Activated naive CD4-positive, alpha-beta T cell treated with anti-CD3 and anti-CD28 coated beads, Interleukin-2, amount 50 U/mL, for 24 hours (primary cell): ENCODE results near the gene MAPKAP1.

Experiments used
- H3K27ac Mint-ChIP-seq: one replicate; pipeline ENCODE4 v1.8.0; 2021; ENCODE audit warnings: mild to moderate bottlenecking, mixed read lengths
- H3K27me3 Mint-ChIP-seq: one replicate; pipeline ENCODE4 v1.8.0; 2021; ENCODE audit warnings: mixed read lengths
- H3K36me3 Mint-ChIP-seq: one replicate; pipeline ENCODE4 v1.8.0; 2021; ENCODE audit warnings: mixed read lengths
- H3K4me1 Mint-ChIP-seq: one replicate; pipeline ENCODE4 v1.8.0; 2021; ENCODE audit warnings: mixed read lengths
- H3K4me3 Mint-ChIP-seq: one replicate; pipeline ENCODE4 v1.8.0; 2021; ENCODE audit warnings: mild to moderate bottlenecking, mixed read lengths
- H3K9me3 Mint-ChIP-seq: one replicate; pipeline ENCODE4 v1.8.0; 2021; ENCODE audit warnings: mixed read lengths

Gene MAPKAP1

DNA sequence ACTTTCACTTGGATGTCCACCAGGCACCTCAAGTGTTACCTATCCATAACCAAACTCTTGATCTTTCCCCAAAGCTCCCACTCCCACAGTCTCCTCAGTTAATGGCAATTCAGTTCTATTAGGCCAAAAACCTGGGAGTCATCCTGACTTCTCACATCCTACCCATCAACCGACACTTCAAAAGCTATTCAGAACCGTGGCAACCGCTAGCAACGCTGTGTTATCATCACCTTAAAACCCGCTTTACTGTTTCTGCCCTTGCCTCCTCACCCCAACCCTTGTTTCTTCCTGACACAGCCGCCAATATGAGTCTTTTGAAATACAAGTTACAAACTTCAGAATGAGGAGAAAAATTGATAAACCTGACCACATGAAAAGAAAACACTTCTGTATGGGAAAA lies 46.5 kb downstream of the MAPKAP1 start:
- H3K36me3 Mint-ChIP-seq: peaks cover 24% of the 10 kb centered on the region
- H3K4me3 Mint-ChIP-seq: no peak overlapping the region
- no peaks in the 10 kb centered on the region for H3K27me3 Mint-ChIP-seq
- no peak overlapping the region for H3K27ac Mint-ChIP-seq
- peaks cover 15% of the 10 kb centered on the region for H3K4me1 Mint-ChIP-seq
- H3K9me3 Mint-ChIP-seq: no peaks in the 10 kb centered on the region

DNA sequence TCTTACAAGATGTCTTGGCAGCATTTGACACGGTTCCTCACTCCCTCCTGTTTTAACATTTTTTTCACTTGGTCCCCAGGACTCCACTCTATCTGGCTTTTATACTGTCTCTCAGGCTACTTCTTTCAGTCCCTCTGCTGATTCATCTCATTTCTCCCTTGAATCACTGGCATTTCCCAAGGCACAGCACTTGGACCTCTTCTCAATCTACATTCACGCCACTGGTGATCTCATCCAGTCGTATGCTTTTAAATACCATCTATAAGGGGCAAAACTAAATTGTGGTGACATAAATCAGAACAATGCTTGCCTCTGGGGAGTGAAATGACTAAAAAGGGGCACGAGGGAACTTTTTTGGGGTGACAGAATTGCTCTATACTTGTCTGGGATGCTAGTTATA lies 47.1 kb downstream of the MAPKAP1 start:
- Mint-ChIP-seq H3K4me1 (peaks cover 15% of the 10 kb centered on the region), H3K27me3 (no peaks in the 10 kb centered on the region), H3K36me3 (peaks cover 22% of the 10 kb centered on the region), H3K4me3 (no peak overlapping the region), H3K9me3 (no peaks in the 10 kb centered on the region), H3K27ac (no peak overlapping the region)

DNA sequence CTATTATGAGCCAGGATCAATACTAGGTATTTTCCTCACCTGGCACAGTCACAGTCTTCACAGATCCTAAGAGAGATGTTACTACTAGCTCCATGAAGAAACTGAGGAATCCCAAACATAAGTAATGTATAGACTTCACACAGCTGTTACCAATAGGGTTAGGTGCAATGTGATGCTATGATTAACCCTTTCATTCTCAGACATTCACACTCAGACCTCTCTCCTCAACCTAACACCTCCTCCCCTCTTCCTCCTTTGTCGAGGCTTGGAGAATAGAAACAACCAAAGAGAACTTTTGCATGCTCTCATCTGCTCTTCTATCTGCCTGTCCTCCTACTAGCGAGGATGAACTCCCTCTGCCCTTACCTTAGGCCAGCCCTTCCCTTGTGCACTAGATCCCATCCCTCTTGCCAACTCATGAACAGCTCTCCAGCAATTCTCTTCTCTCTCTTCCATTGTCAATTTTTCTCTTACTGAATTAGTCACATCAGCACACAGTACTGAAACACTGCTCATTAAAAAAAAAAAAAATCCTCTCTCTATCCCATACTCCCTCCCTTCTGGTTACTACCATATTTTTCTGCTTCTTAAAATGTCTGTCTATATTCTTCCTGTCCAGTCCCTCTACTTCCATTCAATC lies 47.7 kb downstream of the MAPKAP1 start:
- H3K27me3 Mint-ChIP-seq: no peaks in the 10 kb centered on the region
- H3K9me3 Mint-ChIP-seq: no peaks in the 10 kb centered on the region
- no peak overlapping the region for H3K27ac Mint-ChIP-seq
- peaks cover 15% of the 10 kb centered on the region for H3K4me1 Mint-ChIP-seq
- no peak overlapping the region for H3K4me3 Mint-ChIP-seq
- H3K36me3 Mint-ChIP-seq: peaks cover 24% of the 10 kb centered on the region

DNA sequence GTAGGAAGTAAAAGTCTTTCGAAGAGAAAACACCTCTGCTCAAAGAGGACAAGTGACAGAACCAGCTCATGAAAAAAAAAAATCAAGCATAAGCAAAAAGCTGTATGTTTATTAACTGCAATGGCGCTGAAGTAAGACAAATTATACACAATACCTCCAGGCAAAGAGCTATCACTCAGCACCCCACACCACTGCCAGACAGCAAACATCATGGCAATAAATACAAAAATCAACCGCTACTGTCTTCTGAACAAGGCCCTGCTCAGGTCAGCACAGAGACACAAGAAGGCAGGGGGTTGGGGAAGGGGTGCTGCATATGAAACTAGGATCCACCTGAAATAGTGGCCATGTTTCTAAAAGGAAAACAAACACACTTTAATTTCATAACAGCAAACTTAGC lies 50.4 kb downstream of the MAPKAP1 start:
- Mint-ChIP-seq H3K36me3 (peaks cover 29% of the 10 kb centered on the region), H3K27me3 (no peaks in the 10 kb centered on the region), H3K4me3 (no peak overlapping the region), H3K9me3 (no peaks in the 10 kb centered on the region), H3K4me1 (peaks cover 13% of the 10 kb centered on the region), H3K27ac (no peak overlapping the region)

DNA sequence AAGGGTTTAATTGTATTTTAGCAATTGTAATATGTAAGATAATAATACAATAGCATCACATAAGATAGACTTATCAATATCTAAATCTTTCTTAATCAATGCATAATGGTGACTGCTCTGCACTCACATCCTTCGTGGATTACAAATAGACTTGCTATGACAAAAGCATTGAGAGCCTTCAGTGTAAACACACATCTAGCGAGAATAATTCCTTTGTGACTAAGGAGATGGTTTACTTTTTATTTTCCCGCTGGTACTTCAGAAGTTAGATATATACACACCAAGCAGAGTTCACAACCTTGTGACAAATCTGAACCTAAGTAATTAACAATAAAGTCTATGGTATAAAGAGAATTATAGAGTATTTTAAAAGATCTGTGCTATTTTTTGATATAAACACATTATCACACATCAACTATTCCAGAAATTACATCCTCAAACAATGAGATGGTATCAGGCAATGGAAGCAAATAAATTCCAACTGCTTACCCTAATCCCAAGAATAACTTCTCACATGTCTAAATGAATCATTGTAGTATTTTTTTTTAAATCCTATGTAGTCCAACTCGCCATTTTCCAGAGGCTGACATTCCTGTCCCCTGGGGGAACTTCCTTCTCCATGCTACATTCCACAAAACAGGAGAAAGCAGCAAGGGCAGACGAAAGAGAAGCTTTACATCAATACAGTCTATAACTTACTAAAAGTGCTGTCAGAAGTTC lies 51.2 kb downstream of the MAPKAP1 start:
- peaks cover 32% of the 10 kb centered on the region for H3K36me3 Mint-ChIP-seq
- H3K27ac Mint-ChIP-seq: peak overlapping the region; percentile 19
- H3K4me1 Mint-ChIP-seq: peaks cover 16% of the 10 kb centered on the region
- no peak overlapping the region for H3K4me3 Mint-ChIP-seq
- H3K27me3 Mint-ChIP-seq: no peaks in the 10 kb centered on the region
- no peaks in the 10 kb centered on the region for H3K9me3 Mint-ChIP-seq

DNA sequence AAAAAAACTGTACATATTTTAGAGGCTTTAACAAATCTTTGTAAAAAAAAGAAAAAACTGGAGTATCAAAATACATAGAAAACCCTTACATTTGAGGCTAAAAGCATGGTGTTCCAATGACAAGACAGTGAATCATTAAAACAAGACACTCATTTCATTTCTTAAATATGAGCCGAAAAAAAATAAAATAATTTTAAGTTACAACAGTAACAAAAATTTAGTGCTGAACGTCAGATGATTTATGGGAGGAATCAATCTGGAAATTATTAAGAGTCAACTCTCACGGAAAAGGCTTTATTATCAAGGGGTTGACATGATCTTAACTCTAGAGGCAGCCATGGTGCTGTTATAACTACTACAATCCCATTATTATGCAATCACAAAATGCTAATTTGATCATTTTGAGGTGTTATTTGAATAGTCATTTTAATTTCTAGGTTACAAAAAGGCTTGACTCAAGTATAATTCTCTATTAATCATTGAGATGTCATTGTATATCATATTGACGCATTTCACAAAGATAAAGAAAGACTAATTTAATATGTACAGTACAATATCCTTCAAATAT lies 51.9 kb downstream of the MAPKAP1 start:
- Mint-ChIP-seq H3K27ac (no peak overlapping the region), H3K4me3 (no peak overlapping the region), H3K27me3 (no peaks in the 10 kb centered on the region), H3K9me3 (no peaks in the 10 kb centered on the region), H3K4me1 (peaks cover 23% of the 10 kb centered on the region), H3K36me3 (peaks cover 36% of the 10 kb centered on the region)

DNA sequence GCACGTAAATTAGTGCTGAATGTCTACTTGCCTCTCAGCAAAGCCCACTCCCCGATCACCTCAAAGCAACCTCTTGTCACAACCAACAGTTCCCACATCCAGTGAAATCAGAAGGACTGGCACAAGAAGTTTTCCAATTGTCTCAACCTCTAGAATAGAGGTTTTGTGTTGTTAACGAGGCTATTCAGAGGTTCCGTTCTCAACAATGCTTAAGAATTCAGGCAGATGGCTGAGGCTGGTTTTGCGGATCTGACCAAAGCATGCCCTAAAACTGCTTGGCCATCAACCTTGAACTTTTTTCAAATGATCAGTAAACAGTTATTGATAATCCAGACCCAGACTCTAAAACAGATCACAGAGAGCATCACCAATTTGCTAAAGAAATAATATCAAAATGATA lies 52.9 kb downstream of the MAPKAP1 start:
- no peak overlapping the region for H3K27ac Mint-ChIP-seq
- peaks cover 34% of the 10 kb centered on the region for H3K4me1 Mint-ChIP-seq
- H3K4me3 Mint-ChIP-seq: no peak overlapping the region
- no peaks in the 10 kb centered on the region for H3K9me3 Mint-ChIP-seq
- H3K27me3 Mint-ChIP-seq: no peaks in the 10 kb centered on the region
- peaks cover 40% of the 10 kb centered on the region for H3K36me3 Mint-ChIP-seq

DNA sequence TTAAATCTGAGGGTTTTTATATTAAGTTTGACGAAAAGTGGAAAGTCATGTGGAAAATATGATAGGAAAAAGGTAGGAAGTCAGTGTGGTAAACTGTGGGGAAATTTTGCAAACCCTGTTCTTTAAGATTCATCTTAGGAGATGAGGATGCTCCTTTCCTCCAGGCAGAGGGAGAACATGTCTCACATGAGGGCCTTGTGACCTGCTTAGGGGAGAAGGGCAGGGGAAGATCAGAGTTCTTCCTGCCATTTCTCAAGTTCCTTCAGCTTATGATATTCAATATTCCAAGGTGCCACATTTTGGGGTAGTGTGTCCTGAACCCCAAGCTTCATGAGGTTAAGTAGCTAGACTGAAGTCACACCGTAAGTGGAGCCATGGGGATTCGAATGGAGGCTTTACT lies 53.7 kb downstream of the MAPKAP1 start:
- peaks cover 42% of the 10 kb centered on the region for H3K36me3 Mint-ChIP-seq
- H3K27ac Mint-ChIP-seq: no peak overlapping the region
- peaks cover 40% of the 10 kb centered on the region for H3K4me1 Mint-ChIP-seq
- no peak overlapping the region for H3K4me3 Mint-ChIP-seq
- H3K9me3 Mint-ChIP-seq: no peaks in the 10 kb centered on the region
- no peaks in the 10 kb centered on the region for H3K27me3 Mint-ChIP-seq

DNA sequence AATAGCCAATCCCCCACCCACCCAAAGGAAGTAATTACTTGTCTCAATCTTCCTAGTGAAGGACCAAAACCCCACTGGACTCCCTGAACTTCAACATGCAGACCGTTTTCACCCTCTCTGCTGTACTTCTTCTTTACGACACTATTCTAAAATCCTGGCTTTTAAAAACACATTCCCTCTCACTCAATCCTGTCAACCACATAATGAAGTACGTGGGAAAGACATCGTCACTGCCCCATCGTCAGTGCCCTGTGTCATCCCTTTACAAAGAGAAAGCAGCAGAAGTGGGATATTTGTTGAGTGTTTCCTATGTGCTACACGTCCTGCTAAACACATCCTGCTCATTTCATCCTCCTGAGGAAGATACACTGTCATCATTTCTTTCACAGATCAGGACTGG lies 54.2 kb downstream of the MAPKAP1 start:
- H3K27ac Mint-ChIP-seq: no peak overlapping the region
- no peaks in the 10 kb centered on the region for H3K9me3 Mint-ChIP-seq
- no peak overlapping the region for H3K4me3 Mint-ChIP-seq
- H3K4me1 Mint-ChIP-seq: peaks cover 45% of the 10 kb centered on the region
- H3K27me3 Mint-ChIP-seq: no peaks in the 10 kb centered on the region
- peaks cover 42% of the 10 kb centered on the region for H3K36me3 Mint-ChIP-seq

DNA sequence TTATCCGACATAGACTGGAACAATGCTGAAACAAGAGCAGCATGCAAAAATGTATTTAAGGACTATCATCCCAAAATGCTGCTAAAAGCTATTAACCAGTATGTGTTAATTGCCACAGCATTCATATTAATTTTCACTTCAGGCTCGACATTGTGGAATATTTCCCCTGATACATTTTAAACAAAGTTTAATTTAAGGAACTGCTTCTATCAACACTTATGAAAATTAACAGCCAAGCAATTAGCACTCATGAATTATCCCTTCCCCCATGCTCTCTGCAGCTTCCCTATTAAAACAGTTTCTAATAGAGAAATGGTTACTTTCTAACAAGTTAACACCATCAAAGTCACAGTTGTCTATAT lies 54.8 kb downstream of the MAPKAP1 start:
- Mint-ChIP-seq H3K27ac (no peak overlapping the region), H3K9me3 (no peaks in the 10 kb centered on the region), H3K4me3 (no peak overlapping the region), H3K27me3 (no peaks in the 10 kb centered on the region), H3K36me3 (peaks cover 40% of the 10 kb centered on the region), H3K4me1 (peaks cover 51% of the 10 kb centered on the region)

DNA sequence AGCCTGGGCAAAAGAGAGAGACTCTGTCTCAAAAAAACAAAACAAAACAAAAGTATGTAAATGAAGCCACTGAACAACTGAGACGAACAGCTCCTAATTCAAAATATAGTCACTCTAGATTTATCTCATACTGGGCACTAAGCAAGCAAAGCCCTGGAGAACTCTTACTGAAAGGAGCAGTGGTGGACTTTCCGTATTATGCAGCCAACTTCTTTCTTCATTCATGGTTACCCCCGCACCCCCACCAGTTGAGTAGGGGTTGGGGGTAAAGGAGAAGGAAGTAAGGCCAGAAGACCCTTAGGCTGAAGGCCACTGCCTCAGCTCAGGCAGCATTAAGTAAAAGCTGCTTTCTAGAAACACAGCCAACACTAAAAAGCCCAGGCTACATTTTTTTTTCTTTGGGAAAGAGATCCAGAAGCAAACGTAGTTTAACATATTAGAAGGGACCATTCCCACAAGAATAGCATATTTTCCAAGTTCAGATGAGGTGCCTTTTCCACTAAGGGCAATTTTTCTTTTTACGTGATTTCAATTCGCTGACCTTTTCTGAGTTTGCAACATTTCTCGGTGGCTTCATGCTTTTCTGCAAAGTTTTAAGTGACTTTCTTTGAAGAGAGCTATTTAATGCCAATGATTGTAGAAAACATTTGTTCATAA lies 55.3 kb downstream of the MAPKAP1 start:
- H3K27ac Mint-ChIP-seq: no peak overlapping the region
- H3K9me3 Mint-ChIP-seq: no peaks in the 10 kb centered on the region
- no peak overlapping the region for H3K4me3 Mint-ChIP-seq
- H3K27me3 Mint-ChIP-seq: no peaks in the 10 kb centered on the region
- peaks cover 56% of the 10 kb centered on the region for H3K4me1 Mint-ChIP-seq
- peaks cover 38% of the 10 kb centered on the region for H3K36me3 Mint-ChIP-seq

DNA sequence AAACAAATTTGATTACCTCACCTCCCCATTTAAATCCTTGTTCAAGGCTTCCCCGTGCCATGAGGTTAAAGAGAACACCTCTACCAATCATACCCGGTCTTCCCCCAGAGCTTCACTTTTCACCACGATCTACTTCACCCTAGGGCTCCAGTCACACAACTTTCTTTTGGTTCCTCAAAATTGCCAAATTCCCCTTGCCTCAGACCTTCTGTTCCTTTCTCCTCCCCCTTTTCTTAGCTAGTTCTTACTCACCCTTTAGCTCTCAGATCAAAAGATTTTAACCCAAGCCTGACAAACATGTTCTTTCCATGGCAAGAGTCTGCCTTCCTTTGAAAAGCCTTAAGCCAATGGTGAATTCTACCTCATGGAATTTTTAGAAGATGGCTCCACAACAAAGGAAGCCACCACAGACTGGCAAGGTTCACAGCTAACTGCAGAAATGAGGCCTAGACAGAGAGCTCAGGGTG lies 56.7 kb downstream of the MAPKAP1 start:
- Mint-ChIP-seq H3K9me3 (no peaks in the 10 kb centered on the region), H3K36me3 (peaks cover 30% of the 10 kb centered on the region), H3K4me3 (peak overlapping the region; percentile 70), H3K27me3 (no peaks in the 10 kb centered on the region), H3K4me1 (peaks cover 67% of the 10 kb centered on the region), H3K27ac (peak overlapping the region; percentile 89)

DNA sequence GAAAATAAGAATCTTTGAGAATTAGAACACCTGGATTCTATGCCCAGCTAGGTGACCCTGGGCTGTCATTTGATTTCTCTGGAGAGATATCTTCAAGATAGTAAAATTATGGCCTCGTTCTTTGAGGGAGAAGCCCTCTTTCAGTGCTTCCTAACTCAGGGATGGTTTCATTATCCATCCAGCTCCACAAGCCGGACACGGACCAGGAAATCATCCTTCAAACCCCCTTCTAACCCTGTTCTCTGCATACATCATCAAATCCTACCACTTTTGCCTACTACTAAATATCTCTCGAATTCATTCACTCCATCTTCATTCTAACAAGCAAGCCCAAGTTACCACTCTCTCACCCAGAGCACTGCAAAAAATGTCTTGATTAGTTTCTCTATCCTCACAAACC lies 57.2 kb downstream of the MAPKAP1 start:
- Mint-ChIP-seq H3K4me3 (peak overlapping the region; percentile 70), H3K4me1 (peaks cover 72% of the 10 kb centered on the region), H3K27me3 (no peaks in the 10 kb centered on the region), H3K27ac (peak overlapping the region; percentile 89), H3K9me3 (no peaks in the 10 kb centered on the region), H3K36me3 (peaks cover 30% of the 10 kb centered on the region)

DNA sequence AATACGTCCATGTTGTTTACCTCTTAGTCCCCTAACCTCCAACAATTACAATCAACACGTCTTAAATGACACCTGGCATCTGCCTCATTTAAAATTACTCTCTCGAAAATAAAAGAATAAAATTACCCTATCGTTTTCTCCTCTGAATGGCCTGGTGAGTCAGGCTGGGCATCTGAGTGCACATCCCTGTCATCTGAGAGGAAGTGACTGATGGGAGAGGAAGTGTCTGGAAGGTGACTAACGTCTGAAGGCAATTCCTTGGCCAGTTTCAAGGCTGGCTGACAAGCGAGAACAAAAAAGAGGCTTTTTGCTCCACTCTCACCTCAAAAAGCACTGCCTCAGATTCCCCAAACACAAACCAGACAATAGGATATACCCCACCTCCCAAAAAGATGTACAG lies 57.7 kb downstream of the MAPKAP1 start:
- peak overlapping the region; percentile 61 for H3K4me3 Mint-ChIP-seq
- peaks cover 77% of the 10 kb centered on the region for H3K4me1 Mint-ChIP-seq
- no peaks in the 10 kb centered on the region for H3K9me3 Mint-ChIP-seq
- no peaks in the 10 kb centered on the region for H3K27me3 Mint-ChIP-seq
- peak overlapping the region; percentile 56 for H3K27ac Mint-ChIP-seq
- H3K36me3 Mint-ChIP-seq: peaks cover 28% of the 10 kb centered on the region

DNA sequence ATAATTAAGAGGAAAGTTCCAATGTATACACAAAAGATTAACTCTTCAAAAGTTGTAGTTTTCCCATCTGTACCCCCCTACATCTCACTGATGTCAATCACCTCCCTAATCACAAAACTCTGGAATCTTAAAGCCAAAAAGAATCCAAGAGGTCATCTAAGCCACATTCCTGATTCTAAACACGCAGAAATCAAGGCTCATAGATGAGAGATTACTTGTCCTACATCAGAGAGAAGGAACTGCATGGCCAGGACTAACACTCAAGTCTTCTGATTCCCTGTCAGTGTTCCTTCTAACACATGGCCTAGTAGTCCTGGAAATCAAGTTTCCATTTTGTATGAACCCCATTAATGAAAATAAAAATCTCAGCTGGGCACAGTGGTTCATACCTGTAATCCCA lies 58.7 kb downstream of the MAPKAP1 start:
- Mint-ChIP-seq H3K9me3 (no peaks in the 10 kb centered on the region), H3K4me1 (peaks cover 84% of the 10 kb centered on the region), H3K27me3 (no peaks in the 10 kb centered on the region), H3K36me3 (peaks cover 26% of the 10 kb centered on the region), H3K4me3 (peak overlapping the region; percentile 55), H3K27ac (no peak overlapping the region)

DNA sequence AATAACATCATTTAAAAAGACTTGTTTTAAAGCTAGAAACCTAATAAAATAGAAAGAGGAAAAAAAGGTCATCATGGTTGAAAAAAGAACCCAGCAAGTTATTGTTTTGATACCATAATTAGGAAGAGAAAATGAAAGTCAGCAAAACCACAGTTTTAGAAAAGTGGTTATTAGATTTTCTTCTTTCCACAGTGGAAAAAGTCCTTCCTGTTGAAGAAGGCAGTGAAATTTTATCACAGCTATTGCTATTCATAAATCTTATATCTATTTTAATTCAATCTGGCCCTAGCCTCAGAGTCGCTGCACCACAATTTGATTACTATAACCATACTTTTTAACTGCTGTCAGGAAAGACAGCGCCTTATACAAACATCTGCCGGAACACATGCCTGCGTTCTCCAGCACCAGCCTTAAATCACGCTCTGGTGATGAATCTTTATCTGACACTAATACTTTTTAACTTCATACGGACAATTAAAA lies 60.3 kb downstream of the MAPKAP1 start:
- H3K36me3 Mint-ChIP-seq: peaks cover 19% of the 10 kb centered on the region
- H3K4me3 Mint-ChIP-seq: peak overlapping the region; percentile 78
- H3K4me1 Mint-ChIP-seq: peaks cover 80% of the 10 kb centered on the region
- peak overlapping the region; percentile 91 for H3K27ac Mint-ChIP-seq
- H3K27me3 Mint-ChIP-seq: no peaks in the 10 kb centered on the region
- H3K9me3 Mint-ChIP-seq: no peaks in the 10 kb centered on the region
